ENCODE results near the gene LAMC1.
A peak's percentile ranks its signal among the peaks of the same experiment; 100 is the strongest.

The LAMC1 gene

DNA sequence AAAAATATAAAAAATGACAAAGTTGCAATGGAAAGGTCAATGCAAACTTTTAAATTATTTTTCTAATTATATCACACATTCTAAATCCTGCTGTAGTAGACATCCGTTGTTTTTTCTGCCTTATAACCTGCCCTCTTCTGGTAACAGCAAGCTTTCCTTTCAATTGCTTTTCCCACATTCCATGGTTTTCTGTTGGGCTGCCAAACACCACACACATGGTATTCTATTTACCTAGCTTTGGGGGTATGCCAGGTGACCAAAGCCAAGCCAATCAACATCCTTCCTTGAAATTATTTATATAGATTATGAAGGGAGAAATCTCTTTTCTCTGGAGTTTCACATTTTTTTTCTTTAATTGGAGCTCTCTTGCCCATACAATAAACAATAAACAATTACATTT, 3.4 kb upstream of the LAMC1 start:
- H3K9me3 ChIP-seq (ENCODE audit: control insufficient read depth in 5 of 5, low read length in 5 of 5), result no peaks in the 10 kb centered on the region
- no peaks in the 10 kb centered on the region for H3K27me3 ChIP-seq (ENCODE audit: control insufficient read depth in 5 of 5, insufficient read depth in 4 of 5, low read length in 5 of 5)
- H3K36me3 ChIP-seq (ENCODE audit: control insufficient read depth in 5 of 5, insufficient read depth in 5 of 5, low read length in 5 of 5), result no peaks in the 10 kb centered on the region
- H3K4me1 ChIP-seq (ENCODE audit: control insufficient read depth in 5 of 5, insufficient read depth in 5 of 5, low read length in 5 of 5), result peaks cover 4 to 20% (median 18%) of the 10 kb centered on the region in 5 donors
- no peak overlapping the region for H3K9ac ChIP-seq (ENCODE audit: low read length in 5 of 5)
- no peak overlapping the region for H3K4me3 ChIP-seq (ENCODE audit: low read depth in 1 of 5, low read length in 5 of 5)
- H3K27ac ChIP-seq (ENCODE audit: low read depth, low read length), result peak overlapping the region; percentile 54

DNA sequence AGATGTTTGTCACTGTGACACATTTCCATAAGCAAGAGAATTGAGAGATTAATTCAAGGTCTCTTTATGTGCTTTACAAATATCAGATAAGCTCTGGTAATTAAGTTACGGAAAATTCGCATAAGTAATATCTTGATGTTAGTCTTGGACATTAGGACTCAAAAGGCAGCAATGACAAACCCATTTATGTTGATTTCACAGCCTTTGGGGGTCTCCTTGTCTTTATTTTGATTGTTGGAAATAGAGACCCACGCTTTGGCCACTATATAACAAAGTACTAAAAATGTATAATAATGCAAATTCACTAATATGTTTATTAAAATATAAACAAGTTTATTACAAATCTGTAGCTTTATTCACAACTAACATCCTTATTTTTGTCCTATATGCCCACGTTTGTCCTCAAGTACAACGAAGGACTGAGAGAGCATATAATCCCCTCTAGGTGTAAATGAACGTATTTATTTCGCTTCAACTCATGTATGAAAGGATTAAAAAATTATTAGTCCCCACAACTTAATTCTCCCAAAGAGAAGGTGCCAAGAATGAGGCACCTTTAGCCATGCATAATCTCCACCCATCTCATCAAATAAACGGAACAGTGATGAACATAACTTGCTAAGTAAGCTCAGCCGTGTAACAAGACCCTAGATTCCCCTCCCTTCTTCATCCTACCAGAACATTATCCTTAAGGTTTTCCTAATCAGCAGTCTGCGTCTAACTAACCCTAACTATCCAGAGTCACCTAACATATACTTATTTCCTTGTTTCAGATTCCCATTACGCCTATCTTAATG, 1.6 kb upstream of the LAMC1 start:
- Histone ChIP-seq H3K27me3 (ENCODE audit: control insufficient read depth in 5 of 5, insufficient read depth in 4 of 5, low read length in 5 of 5) (no peaks in the 10 kb centered on the region), H3K36me3 (ENCODE audit: control insufficient read depth in 5 of 5, insufficient read depth in 5 of 5, low read length in 5 of 5) (no peaks in the 10 kb centered on the region), H3K9ac (ENCODE audit: low read length in 5 of 5) (peak overlapping the region in 4 of 5 donors; percentile 14 to 98 (median 91)), H3K9me3 (ENCODE audit: control insufficient read depth in 5 of 5, low read length in 5 of 5) (no peaks in the 10 kb centered on the region), H3K27ac (ENCODE audit: low read depth, low read length) (peak overlapping the region; percentile 99), H3K4me1 (ENCODE audit: control insufficient read depth in 5 of 5, insufficient read depth in 5 of 5, low read length in 5 of 5) (peaks cover 8 to 33% (median 25%) of the 10 kb centered on the region in 5 donors), H3K4me3 (ENCODE audit: low read depth in 1 of 5, low read length in 5 of 5) (peak overlapping the region; percentile 33 to 96 (median 71))

DNA sequence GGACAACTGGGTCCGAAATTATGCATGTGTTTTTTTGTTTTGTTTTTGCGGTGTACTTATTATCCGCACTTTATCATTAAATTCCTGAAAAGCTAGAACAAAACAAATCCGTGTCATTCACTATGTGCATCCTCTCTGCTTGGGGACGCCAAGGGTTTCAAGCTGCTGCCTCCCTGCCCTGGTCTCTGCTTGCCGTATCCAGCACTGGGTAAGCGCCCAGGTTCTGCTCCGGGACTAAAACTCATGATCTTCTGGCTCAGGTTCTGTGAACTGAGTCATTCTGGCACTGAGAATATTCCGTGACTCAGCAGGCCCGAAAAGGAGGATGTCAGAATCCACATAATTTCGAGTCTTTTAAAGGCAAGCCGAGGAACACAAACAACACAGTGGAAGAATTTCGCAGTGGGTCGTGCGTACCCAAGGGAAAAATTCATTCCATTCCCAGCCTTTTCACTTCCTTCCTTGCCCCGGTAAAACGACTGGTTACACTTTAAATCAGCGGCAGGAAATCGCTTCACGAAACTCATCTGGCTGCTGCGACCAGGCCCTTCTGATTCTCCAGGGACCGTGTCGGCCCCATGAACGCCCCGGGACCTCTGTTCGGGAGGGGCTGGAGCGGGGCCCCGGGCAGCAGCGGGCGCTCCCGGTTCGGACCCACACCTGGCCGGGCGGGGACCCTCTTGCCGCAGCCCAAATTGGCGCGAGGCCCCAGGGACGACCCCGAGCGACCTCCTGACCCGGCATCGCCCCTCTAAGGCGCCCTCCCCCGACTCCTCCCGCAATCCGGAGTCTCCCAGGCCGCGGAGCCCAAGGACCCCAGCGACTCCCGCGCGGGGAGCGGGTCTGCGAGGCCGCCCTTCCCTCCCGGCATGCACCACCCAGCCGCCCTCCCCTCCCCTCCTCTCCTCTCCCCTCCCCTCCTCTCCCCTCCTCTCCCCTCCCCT, 746 bp upstream of the LAMC1 start:
- no peaks in the 10 kb centered on the region for H3K36me3 ChIP-seq (ENCODE audit: control insufficient read depth in 5 of 5, insufficient read depth in 5 of 5, low read length in 5 of 5)
- H3K27ac ChIP-seq (ENCODE audit: low read depth, low read length), result peak overlapping the region; percentile 99
- peaks cover 9 to 42% (median 34%) of the 10 kb centered on the region in 5 donors for H3K4me1 ChIP-seq (ENCODE audit: control insufficient read depth in 5 of 5, insufficient read depth in 5 of 5, low read length in 5 of 5)
- H3K27me3 ChIP-seq (ENCODE audit: control insufficient read depth in 5 of 5, insufficient read depth in 4 of 5, low read length in 5 of 5), result no peaks in the 10 kb centered on the region
- H3K4me3 ChIP-seq (ENCODE audit: low read depth in 1 of 5, low read length in 5 of 5), result peak overlapping the region; percentile 67 to 96 (median 71)
- peak overlapping the region; percentile 42 to 98 (median 91) for H3K9ac ChIP-seq (ENCODE audit: low read length in 5 of 5)
- H3K9me3 ChIP-seq (ENCODE audit: control insufficient read depth in 5 of 5, low read length in 5 of 5), result no peaks in the 10 kb centered on the region

DNA sequence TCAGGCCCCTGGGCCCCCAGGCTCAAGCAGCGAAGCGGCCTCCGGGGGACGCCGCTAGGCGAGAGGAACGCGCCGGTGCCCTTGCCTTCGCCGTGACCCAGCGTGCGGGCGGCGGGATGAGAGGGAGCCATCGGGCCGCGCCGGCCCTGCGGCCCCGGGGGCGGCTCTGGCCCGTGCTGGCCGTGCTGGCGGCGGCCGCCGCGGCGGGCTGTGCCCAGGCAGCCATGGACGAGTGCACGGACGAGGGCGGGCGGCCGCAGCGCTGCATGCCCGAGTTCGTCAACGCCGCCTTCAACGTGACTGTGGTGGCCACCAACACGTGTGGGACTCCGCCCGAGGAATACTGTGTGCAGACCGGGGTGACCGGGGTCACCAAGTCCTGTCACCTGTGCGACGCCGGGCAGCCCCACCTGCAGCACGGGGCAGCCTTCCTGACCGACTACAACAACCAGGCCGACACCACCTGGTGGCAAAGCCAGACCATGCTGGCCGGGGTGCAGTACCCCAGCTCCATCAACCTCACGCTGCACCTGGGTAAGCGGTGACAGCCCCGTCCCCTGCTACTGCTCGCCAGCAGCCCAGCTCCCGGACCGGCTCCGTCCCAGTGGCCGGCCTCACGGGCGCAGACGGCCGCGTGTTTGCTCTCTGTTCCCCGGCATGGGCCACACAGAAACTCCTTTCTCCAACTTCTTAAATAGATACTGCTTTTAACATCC, 539 bp downstream of the LAMC1 start:
- Histone ChIP-seq H3K36me3 (ENCODE audit: control insufficient read depth in 5 of 5, insufficient read depth in 5 of 5, low read length in 5 of 5) (no peaks in the 10 kb centered on the region), H3K9ac (ENCODE audit: low read length in 5 of 5) (peak overlapping the region; percentile 82 to 85 (median 83)), H3K27me3 (ENCODE audit: control insufficient read depth in 5 of 5, insufficient read depth in 4 of 5, low read length in 5 of 5) (no peaks in the 10 kb centered on the region), H3K4me1 (ENCODE audit: control insufficient read depth in 5 of 5, insufficient read depth in 5 of 5, low read length in 5 of 5) (peaks cover 9 to 55% (median 47%) of the 10 kb centered on the region in 5 donors), H3K9me3 (ENCODE audit: control insufficient read depth in 5 of 5, low read length in 5 of 5) (no peaks in the 10 kb centered on the region), H3K4me3 (ENCODE audit: low read depth in 1 of 5, low read length in 5 of 5) (peak overlapping the region; percentile 91 to 96 (median 94)), H3K27ac (ENCODE audit: low read depth, low read length) (peak overlapping the region; percentile 99)

DNA sequence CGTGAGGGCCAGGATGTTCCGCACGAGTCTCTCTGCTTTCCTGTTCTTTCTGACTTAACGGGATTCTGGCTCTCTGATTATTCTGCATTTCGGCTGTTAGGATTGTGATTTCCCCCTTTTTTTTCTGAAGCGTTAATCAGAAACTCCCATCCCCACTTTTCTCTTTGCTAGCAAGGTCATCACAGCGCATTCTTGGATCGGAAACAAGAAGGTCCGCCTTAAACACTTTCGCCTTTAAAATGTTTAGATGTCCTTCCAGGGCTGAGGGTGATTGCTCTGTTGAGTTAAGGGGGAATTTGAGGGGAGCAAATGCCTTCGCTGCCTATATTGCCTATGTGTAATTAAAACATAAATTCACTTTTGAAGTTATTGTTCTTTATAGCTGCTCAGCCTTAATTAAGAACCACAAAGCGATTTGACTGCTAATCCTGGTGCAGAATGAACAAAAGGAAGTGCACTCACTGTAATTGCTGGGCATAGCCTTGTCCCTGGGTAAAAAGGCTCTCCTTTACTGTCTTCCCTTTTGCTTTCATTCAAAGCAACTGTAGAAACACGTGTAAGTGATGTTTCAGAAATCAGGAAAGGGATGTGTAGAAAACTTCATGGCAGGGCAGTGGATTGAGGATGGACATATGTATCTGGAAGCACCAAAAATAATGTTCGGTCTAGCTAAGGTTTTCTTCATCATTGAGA, 1.2 kb downstream of the LAMC1 start:
- Histone ChIP-seq H3K9me3 (ENCODE audit: control insufficient read depth in 5 of 5, low read length in 5 of 5) (no peaks in the 10 kb centered on the region), H3K27me3 (ENCODE audit: control insufficient read depth in 5 of 5, insufficient read depth in 4 of 5, low read length in 5 of 5) (no peaks in the 10 kb centered on the region), H3K4me1 (ENCODE audit: control insufficient read depth in 5 of 5, insufficient read depth in 5 of 5, low read length in 5 of 5) (peaks cover 7 to 60% (median 54%) of the 10 kb centered on the region in 5 donors), H3K9ac (ENCODE audit: low read length in 5 of 5) (peak overlapping the region; percentile 82 to 85 (median 83)), H3K4me3 (ENCODE audit: low read depth in 1 of 5, low read length in 5 of 5) (peak overlapping the region; percentile 91 to 96 (median 94)), H3K36me3 (ENCODE audit: control insufficient read depth in 5 of 5, insufficient read depth in 5 of 5, low read length in 5 of 5) (peaks cover 0 to 5% (median 0%) of the 10 kb centered on the region in 5 donors), H3K27ac (ENCODE audit: low read depth, low read length) (peak overlapping the region; percentile 99)

DNA sequence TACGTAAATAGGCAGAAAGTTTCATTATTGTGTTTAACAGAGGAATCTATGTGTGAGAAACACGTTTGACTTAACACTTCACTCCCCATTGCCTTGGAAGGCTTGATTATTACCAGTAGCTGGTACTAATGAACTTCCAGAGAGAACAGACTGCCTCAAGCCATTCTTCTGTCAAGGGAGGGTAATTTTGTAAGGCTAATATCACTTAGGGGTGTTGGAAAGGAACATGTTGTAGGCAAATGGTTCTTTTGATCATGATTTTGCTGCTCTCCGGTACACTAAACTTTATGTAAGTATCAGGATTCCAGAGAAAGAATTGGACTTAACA, 1.8 kb downstream of the LAMC1 start:
- Histone ChIP-seq H3K4me1 (ENCODE audit: control insufficient read depth in 5 of 5, insufficient read depth in 5 of 5, low read length in 5 of 5) (peaks cover 7 to 64% (median 59%) of the 10 kb centered on the region in 5 donors), H3K9ac (ENCODE audit: low read length in 5 of 5) (peak overlapping the region; percentile 82 to 85 (median 83)), H3K4me3 (ENCODE audit: low read depth in 1 of 5, low read length in 5 of 5) (peak overlapping the region; percentile 91 to 96 (median 94)), H3K27me3 (ENCODE audit: control insufficient read depth in 5 of 5, insufficient read depth in 4 of 5, low read length in 5 of 5) (no peaks in the 10 kb centered on the region), H3K27ac (ENCODE audit: low read depth, low read length) (peak overlapping the region; percentile 99), H3K36me3 (ENCODE audit: control insufficient read depth in 5 of 5, insufficient read depth in 5 of 5, low read length in 5 of 5) (peaks cover 0 to 5% (median 0%) of the 10 kb centered on the region in 5 donors), H3K9me3 (ENCODE audit: control insufficient read depth in 5 of 5, low read length in 5 of 5) (no peaks in the 10 kb centered on the region)

DNA sequence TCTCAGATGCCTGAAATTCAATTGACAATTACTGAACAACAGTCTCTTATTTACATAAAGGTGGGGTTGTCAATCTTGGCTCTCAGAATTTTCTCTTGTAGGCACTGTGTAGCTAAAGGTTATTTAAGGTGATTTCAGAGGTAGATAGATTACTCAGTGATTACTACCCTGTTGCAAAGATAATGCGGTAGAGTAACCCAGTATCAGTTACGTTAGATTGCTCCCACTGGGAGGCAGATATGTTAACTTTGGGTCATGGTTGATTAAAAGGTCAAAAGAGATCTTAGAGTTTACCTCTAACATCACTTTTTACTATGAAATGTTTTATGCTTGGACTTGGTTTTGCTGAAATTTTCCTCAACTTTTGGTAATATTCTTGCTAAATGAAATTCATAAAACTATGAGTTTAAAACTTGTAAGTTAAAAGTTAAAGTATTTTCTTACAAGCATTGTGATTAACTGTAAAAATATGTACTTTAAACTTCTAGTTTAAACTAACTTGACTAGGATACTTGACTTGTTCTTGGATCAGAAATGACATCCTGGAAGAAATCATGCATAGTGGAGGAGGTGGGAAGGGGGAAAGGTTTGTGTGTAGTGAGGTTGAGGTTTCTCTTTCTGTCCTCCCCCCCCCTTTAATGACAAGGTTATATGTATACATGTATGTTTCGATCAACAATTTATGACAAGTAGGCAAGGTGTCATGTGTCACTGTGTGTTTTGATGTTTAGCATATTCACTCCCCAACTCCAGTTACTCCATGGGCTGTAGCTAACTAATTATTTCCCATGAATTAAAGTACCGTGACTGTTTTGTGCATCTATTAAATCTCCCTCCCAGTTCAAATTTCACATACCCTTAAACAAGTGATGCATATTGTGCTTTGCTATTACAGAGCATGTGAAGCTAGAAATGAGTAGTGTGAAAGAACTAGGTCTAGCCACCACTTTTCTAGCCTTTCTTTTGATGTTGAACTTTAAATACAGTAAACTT, 2.9 kb downstream of the LAMC1 start:
- Histone ChIP-seq H3K27me3 (ENCODE audit: control insufficient read depth in 5 of 5, insufficient read depth in 4 of 5, low read length in 5 of 5) (no peaks in the 10 kb centered on the region), H3K9me3 (ENCODE audit: control insufficient read depth in 5 of 5, low read length in 5 of 5) (no peaks in the 10 kb centered on the region), H3K4me3 (ENCODE audit: low read depth in 1 of 5, low read length in 5 of 5) (peak overlapping the region; percentile 91 to 96 (median 94)), H3K27ac (ENCODE audit: low read depth, low read length) (peak overlapping the region; percentile 99), H3K4me1 (ENCODE audit: control insufficient read depth in 5 of 5, insufficient read depth in 5 of 5, low read length in 5 of 5) (peaks cover 7 to 75% (median 64%) of the 10 kb centered on the region in 5 donors), H3K9ac (ENCODE audit: low read length in 5 of 5) (peak overlapping the region; percentile 12 to 85 (median 83)), H3K36me3 (ENCODE audit: control insufficient read depth in 5 of 5, insufficient read depth in 5 of 5, low read length in 5 of 5) (peaks cover 0 to 5% (median 0%) of the 10 kb centered on the region in 5 donors)

DNA sequence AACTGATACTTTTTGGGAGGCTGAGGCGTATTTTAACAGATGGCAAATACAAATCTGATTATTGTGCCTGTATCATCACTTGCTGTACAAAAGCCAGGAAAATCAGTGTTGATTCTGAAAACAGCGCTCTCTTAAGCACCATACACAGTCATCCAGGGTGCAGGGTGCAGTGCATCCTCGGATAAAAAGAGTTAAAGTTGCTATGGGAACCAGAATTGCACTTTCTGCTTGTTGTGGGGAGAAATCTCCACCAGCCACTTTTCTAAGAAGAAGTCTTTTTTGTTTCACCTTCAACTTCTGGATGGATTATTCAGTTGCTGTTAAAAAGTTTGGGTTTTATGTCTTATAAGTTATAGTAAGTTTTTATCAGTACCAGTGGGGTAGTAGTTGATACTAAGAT, 3.8 kb downstream of the LAMC1 start:
- peak overlapping the region in 4 of 5 donors; percentile 21 to 82 (median 47) for H3K9ac ChIP-seq (ENCODE audit: low read length in 5 of 5)
- no peaks in the 10 kb centered on the region for H3K27me3 ChIP-seq (ENCODE audit: control insufficient read depth in 5 of 5, insufficient read depth in 4 of 5, low read length in 5 of 5)
- H3K27ac ChIP-seq (ENCODE audit: low read depth, low read length), result peak overlapping the region; percentile 99
- peak overlapping the region; percentile 59 to 96 (median 94) for H3K4me3 ChIP-seq (ENCODE audit: low read depth in 1 of 5, low read length in 5 of 5)
- peaks cover 0 to 5% (median 0%) of the 10 kb centered on the region in 5 donors for H3K36me3 ChIP-seq (ENCODE audit: control insufficient read depth in 5 of 5, insufficient read depth in 5 of 5, low read length in 5 of 5)
- H3K9me3 ChIP-seq (ENCODE audit: control insufficient read depth in 5 of 5, low read length in 5 of 5), result no peaks in the 10 kb centered on the region
- H3K4me1 ChIP-seq (ENCODE audit: control insufficient read depth in 5 of 5, insufficient read depth in 5 of 5, low read length in 5 of 5), result peaks cover 4 to 72% (median 58%) of the 10 kb centered on the region in 5 donors
